Endometrium (tissue), 2 donors: ENCODE measurements around the gene ANOS1.
"Not testable (repeated sequence)": the region's sequence is repeated elsewhere in the genome, so short reads cannot be mapped to it uniquely, and the experiment has no call there.

Experiments used
- FAIRE-seq: peaks from 2 replicates; lab custom pipeline; 2012; peaks lifted over from hg19 to GRCh38; lab: Jason Lieb, UNC
- donor health status: control.
- donor health status: control.

The ANOS1 gene

GRCh38 chrX:8627796-8628195, 104.1 kb downstream of the ANOS1 start:
- no peak for FAIRE-seq

- FAIRE-seq, result no peak
Measured at GRCh38 chrX:8607326-8607725, 124.6 kb downstream of the ANOS1 start.

GRCh38 chrX:8604131-8604530, 127.8 kb downstream of the ANOS1 start:
- no peak for FAIRE-seq

GRCh38 chrX:8591501-8591900, 140.4 kb downstream of the ANOS1 start:
- no peak for FAIRE-seq

GRCh38 chrX:8586953-8587352, 145.0 kb downstream of the ANOS1 start:
- no peak for FAIRE-seq

GRCh38 chrX:8579602-8580001, 152.3 kb downstream of the ANOS1 start:
- FAIRE-seq, result no peak

GRCh38 chrX:8576821-8577220, 155.1 kb downstream of the ANOS1 start:
- FAIRE-seq, result no peak

- FAIRE-seq, result no peak
Measured at GRCh38 chrX:8565729-8566128, 166.2 kb downstream of the ANOS1 start.

GRCh38 chrX:8548446-8548845, 183.5 kb downstream of the ANOS1 start:
- FAIRE-seq, result no peak

GRCh38 chrX:8546715-8547114, 185.2 kb downstream of the ANOS1 start:
- FAIRE-seq, result no peak

GRCh38 chrX:8520791-8521190, 211.1 kb downstream of the ANOS1 start:
- no peak for FAIRE-seq

GRCh38 chrX:8520178-8520577, 211.8 kb downstream of the ANOS1 start:
- no peak for FAIRE-seq

- FAIRE-seq, result no peak
Measured at GRCh38 chrX:8504451-8504850, 227.5 kb downstream of the ANOS1 start.

GRCh38 chrX:8502101-8502500, 229.8 kb downstream of the ANOS1 start:
- not testable (repeated sequence) for FAIRE-seq

GRCh38 chrX:8500203-8500602, 231.7 kb downstream of the ANOS1 start:
- no peak for FAIRE-seq

- FAIRE-seq, result not testable (repeated sequence)
Measured at GRCh38 chrX:8495036-8495435, 236.9 kb downstream of the ANOS1 start.

GRCh38 chrX:8484360-8484949, 247.5 kb downstream of the ANOS1 start:
- FAIRE-seq, result no peak
